GM08714 (cell line): Measurements from ENCODE around the gene FLOT2.
A peak's percentile ranks its signal among the peaks of the same experiment; 100 is the strongest.
"Not testable (repeated sequence)": the region's sequence is repeated elsewhere in the genome, so short reads cannot be mapped to it uniquely, and the experiment has no call there.

Experiments used
- H3K4me3 ChIP-seq: fragments of 200-500 bp; sonication (Bioruptor generic); 2 replicates; pipeline ENCODE4 v1.5.1; 2014; ENCODE audit warnings: mild to moderate bottlenecking, low read length, inconsistent platforms
- ZNF274 ChIP-seq: IDR thresholded peaks from 2 replicates; pipeline ENCODE4 v1.6.1; 2012; ENCODE audit warnings: mild to moderate bottlenecking, low read depth, low read length

Gene FLOT2, protein sequence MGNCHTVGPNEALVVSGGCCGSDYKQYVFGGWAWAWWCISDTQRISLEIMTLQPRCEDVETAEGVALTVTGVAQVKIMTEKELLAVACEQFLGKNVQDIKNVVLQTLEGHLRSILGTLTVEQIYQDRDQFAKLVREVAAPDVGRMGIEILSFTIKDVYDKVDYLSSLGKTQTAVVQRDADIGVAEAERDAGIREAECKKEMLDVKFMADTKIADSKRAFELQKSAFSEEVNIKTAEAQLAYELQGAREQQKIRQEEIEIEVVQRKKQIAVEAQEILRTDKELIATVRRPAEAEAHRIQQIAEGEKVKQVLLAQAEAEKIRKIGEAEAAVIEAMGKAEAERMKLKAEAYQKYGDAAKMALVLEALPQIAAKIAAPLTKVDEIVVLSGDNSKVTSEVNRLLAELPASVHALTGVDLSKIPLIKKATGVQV

DNA sequence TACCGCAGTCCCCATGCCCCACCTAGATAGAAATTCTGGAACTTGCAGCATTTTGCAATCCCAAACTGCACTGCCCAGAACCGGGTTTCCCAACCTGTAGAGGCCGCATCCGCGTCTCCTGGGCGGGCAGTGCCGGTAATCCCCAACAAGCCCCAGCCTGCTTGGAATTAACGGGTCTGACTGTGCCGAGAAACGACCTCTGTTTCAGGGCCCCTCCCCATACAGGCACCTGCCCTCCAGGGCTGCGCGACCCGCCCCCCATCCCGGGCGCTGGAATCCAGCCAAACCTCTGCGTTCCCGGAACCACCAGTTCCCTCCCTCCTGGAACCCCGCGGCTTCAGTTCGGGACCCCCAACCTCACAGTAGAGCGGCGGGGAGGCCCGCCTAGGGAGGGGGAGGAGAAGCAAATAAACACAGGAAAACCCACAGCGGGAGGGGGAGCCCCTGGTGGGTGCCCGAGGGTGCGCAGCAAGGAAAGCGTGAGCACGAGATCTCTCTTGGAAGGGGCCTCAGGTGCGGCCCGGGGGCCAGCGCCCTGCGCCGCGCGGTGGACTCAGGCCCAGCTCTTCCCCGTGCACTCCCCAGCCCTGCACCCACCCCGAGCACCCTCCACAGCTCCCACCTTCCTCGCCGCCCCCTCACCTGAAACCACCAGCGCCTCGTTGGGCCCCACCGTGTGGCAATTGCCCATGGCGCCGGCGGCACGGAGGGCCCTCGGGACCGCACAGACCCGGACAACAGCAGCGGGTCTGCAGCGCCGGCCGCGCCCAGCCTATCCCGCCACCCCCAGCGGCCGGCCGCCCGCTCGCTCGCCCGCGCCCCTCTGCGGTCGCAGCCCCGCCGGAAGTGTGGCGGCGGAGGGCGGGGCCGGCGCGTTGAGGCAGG lies at the start of gene FLOT2:
Gene FLOT2 (minus strand): TSS at position 850 of the 885 bp plus-strand sequence. CDS start 159 bp downstream, at position 691.
- peak within 1 kb of the TSS; percentile 63 for H3K4me3 ChIP-seq
- no peak for TF ChIP-seq ZNF274

DNA sequence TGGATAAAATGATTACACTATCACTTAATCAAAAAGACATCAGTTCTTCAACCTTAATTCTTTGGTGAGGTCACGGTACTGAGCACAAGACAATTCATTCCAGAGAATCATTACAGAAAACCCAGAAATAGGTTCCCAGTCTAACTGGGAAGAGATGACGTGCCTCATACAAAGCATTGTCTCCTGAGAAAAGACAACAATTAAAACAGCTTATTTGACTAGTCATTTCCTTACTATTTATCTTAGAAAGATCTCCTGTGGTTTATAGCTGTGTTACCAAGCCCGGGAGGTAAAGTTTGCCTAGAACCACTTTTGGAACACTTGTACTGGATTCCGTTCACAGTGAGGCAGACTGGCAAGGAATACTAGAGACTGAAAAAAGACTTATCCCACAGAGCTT lies 48.7 kb upstream of the FLOT2 start:
- H3K4me3 ChIP-seq: no peak overlapping the region
- no peak for TF ChIP-seq ZNF274

GRCh38 chr17:28944862-28945741 lies 47.6 kb upstream of the FLOT2 start:
- H3K4me3 ChIP-seq: peak overlapping the region; percentile 44; the same call in 1 of the 2 replicates

DNA sequence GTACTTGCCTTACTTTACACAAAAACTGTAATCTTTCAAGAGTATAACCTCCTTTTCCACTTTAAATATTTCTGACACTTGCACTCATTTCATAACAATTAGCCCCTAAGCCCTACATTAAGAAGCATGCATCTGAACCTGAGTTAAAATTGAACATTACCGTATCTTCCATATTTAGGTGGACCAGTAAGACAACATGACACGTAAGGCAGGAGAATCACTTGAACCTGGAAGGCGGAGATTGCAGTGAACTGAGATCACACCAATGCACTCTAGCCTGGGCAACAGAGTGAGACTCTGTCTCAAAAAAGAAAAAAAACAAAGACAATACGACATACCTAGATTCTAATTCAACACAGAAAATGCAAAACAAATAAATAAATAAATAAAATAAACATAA lies 46.8 kb upstream of the FLOT2 start:
- TF ChIP-seq ZNF274: no peak
- no peak overlapping the region for H3K4me3 ChIP-seq

More at GRCh38 chr17:28944862-28945741, 47.6 kb upstream of the FLOT2 start:
- TF ChIP-seq ZNF274: no peak

DNA sequence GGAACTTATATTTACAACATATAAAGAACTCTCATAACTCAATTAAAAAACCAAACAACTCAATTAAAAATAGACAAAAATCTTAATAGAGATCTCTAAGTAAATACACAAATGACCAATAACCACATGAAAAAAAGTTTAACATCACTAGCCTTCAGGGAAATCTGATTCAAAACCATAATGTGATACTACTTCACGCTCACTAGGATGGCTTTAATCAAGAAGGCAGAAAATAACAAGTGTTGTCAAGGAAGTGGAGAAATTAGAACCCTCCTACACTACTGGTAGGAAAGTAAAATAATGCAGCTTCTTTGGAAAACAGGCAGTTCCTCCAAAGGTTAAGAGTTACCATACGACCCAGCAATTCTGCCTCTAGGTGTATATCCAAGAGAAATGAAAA lies 45.4 kb upstream of the FLOT2 start:
- no peak overlapping the region for H3K4me3 ChIP-seq
- TF ChIP-seq ZNF274: no peak

GRCh38 chr17:28941251-28941650 lies 43.7 kb upstream of the FLOT2 start:
- no peak for TF ChIP-seq ZNF274
- H3K4me3 ChIP-seq: no peak overlapping the region

GRCh38 chr17:28940675-28941074 lies 43.1 kb upstream of the FLOT2 start:
- TF ChIP-seq ZNF274: no peak

GRCh38 chr17:28940142-28940541 lies 42.6 kb upstream of the FLOT2 start:
- TF ChIP-seq ZNF274: no peak
- no peak overlapping the region for H3K4me3 ChIP-seq

More at GRCh38 chr17:28940675-28941074, 43.1 kb upstream of the FLOT2 start:
- no peak overlapping the region for H3K4me3 ChIP-seq

DNA sequence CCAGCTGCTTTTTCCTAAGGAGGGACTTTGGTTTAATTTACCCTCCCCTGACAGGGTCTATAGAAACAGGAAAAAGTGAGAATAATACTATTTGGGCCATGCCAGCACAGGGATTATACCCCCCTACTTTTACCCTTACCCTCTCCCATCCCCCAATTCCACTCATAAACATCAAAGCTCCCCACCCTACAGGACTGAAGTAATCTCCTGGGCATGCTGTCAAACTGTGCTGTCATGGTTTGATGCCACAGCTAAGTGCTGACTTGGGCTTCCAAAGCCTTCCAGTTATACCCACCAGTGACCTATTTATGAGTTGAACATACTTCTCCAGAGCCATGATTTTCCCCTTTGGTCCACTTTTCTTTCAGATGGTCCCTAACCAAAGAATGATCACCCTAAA lies 41.0 kb upstream of the FLOT2 start:
- no peak overlapping the region for H3K4me3 ChIP-seq
- no peak for TF ChIP-seq ZNF274

DNA sequence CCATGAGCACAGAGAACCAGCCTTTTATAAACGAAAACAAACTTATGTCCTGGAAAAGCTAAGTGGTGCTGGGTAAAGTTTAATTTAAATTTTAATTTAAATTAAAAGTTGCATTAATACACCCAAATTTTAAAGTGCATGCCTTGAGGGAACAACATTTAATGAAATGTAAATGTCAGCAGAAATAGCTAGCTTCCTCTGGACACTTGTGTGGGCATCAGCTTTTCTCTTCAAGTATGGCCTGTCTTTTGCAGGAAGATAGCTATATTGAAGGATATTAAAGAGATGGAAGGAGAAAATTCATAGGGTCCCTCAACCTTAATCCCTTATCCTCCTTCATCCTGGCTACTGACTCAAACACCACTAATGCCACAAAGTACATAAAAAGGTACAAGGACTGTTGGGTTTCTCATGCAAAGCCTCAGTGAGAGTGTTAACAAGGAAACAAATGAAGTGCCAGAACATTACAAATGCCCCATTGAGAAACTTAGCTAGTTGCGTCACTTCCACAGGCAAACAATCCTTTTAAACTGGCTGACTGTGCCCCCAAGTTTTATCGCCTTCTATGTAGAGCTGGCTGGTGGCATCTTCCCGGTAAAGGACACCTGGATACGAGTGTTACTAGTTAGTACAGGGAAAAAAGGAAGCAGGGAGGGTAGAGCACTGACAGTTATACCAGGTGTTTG lies 39.7 kb upstream of the FLOT2 start:
- no peak for TF ChIP-seq ZNF274
- no peak overlapping the region for H3K4me3 ChIP-seq

DNA sequence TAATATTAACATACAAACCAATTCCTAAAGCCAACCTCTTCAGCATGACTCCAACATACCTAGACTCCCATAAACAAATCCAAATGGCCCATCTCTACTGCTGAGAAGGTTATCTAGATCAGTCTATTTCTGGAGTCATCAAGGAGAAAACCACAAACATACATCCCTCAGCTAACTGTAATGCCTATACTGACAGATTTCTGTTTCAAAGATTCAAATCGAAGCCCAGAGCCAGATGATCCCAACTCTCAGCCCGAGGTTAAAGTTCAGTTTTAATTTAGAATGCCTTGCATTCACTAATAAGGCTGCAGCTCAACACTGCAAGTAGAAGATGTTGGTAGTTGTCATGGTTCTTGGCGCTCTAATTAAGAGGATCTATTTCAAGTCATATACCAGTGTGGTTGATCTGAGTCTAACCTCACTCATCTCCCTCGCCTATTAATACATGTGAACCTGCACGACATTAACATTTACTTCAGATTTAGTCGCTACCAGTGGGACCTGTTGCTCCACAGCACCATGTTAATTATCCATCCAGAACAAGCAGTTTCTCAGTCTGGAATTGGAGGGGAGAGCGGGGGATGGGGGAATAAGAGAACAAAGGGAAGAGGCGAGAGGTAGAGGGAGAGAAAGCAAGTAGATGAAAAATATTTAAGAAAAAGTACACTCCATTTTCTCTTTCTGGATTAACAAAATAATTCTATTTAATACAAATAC lies 38.4 kb upstream of the FLOT2 start:
- no peak for TF ChIP-seq ZNF274
- H3K4me3 ChIP-seq: no peak overlapping the region

- not testable (repeated sequence) for H3K4me3 ChIP-seq
Measured at GRCh38 chr17:28934508-28934907, 37.0 kb upstream of the FLOT2 start.

GRCh38 chr17:28929787-28930186 lies 32.3 kb upstream of the FLOT2 start:
- TF ChIP-seq ZNF274: no peak
- H3K4me3 ChIP-seq: no peak overlapping the region
